Loucy (cell line): Measurements from ENCODE around the gene FNDC7.

Experiments used
- H2AFZ ChIP-seq: fragments of 200-600 bp; sonication (generic); 2 replicates; pipeline ENCODE4 v1.6.0; 2016; ENCODE audit warnings: antibody characterized with exemption, mild to moderate bottlenecking, low read length, moderate library complexity
- H3F3A ChIP-seq: fragments of 200-600 bp; 2 replicates; pipeline ENCODE4 v1.6.0; 2016; ENCODE audit warnings: antibody characterized with exemption, low read depth, mild to moderate bottlenecking
- H3K27me3 ChIP-seq: fragments of 200-600 bp; sonication (generic); 2 replicates; pipeline ENCODE4 v1.6.1; 2014; ENCODE audit warnings: low read length, mild to moderate bottlenecking; ENCODE audit not compliant: insufficient read depth, poor library complexity, severe bottlenecking
- H3K36me3 ChIP-seq: fragments of 200-600 bp; sonication (generic); 2 replicates; pipeline ENCODE4 v1.6.1; 2016; ENCODE audit warnings: low read length; ENCODE audit not compliant: insufficient read depth
- H3K4me1 ChIP-seq: fragments of 200-600 bp; sonication (generic); 2 replicates; pipeline ENCODE4 v1.5.1; 2014; ENCODE audit warnings: low read length, mild to moderate bottlenecking; ENCODE audit not compliant: insufficient read depth, poor library complexity, severe bottlenecking
- H3K4me2 ChIP-seq: fragments of 200-600 bp; sonication (generic); 2 replicates; pipeline ENCODE4 v1.6.0; 2014; ENCODE audit warnings: antibody characterized with exemption, low read length, low read depth, mild to moderate bottlenecking; ENCODE audit not compliant: poor library complexity, severe bottlenecking
- H3K4me3 ChIP-seq: fragments of 200-600 bp; sonication (generic); 2 replicates; pipeline ENCODE4 v1.5.1; 2014; ENCODE audit warnings: low read length, mild to moderate bottlenecking, mixed read lengths; ENCODE audit not compliant: poor library complexity, severe bottlenecking
- H3K79me2 ChIP-seq: fragments of 200-600 bp; sonication (generic); 2 replicates; pipeline ENCODE4 v1.6.1; 2014; ENCODE audit warnings: low read length; ENCODE audit not compliant: insufficient read depth
- H3K9ac ChIP-seq: fragments of 200-600 bp; sonication (generic); 2 replicates; pipeline ENCODE4 v1.6.0; 2014; ENCODE audit warnings: mild to moderate bottlenecking, low read depth, low read length, moderate library complexity; ENCODE audit not compliant: poor library complexity, severe bottlenecking
- H3K9me2 ChIP-seq: fragments of 200-600 bp; sonication (generic); replicated peaks from 2 replicates; pipeline ENCODE4 v1.6.1; 2016; ENCODE audit warnings: low read depth, low read length, mixed read lengths
- H3K9me3 ChIP-seq: fragments of 200-600 bp; sonication (generic); 2 replicates; pipeline ENCODE4 v1.6.1; 2014; ENCODE audit warnings: mild to moderate bottlenecking, antibody characterized with exemption, low read length, low read depth; ENCODE audit not compliant: insufficient read depth
- H4K20me1 ChIP-seq: fragments of 200-600 bp; sonication (generic); 2 replicates; pipeline ENCODE4 v1.6.0; 2014; ENCODE audit warnings: antibody characterized with exemption, low read length, mild to moderate bottlenecking; ENCODE audit not compliant: insufficient read depth, poor library complexity, severe bottlenecking
- CTCF ChIP-seq: fragments of 200-600 bp; sonication (generic); conservative IDR thresholded peaks from 2 replicates; pipeline ENCODE4 v1.5.1; 2014; ENCODE audit warnings: mild to moderate bottlenecking, antibody characterized with exemption, low read length
- EZH2phosphoT487 ChIP-seq: fragments of 200-600 bp; IDR thresholded peaks from 2 replicates; pipeline ENCODE4 v1.6.1; 2018; ENCODE audit warnings: antibody characterized with exemption, mild to moderate bottlenecking, moderate library complexity, borderline replicate concordance

FNDC7 gene

GRCh38 chr1:108719656-108720435, 7.1 kb downstream of the FNDC7 start:
- Histone ChIP-seq H3K4me3 (no peak overlapping the region), H3K9me2 (no peaks in the 10 kb centered on the region), H4K20me1 (no peaks in the 10 kb centered on the region), H2AFZ (no peak overlapping the region), H3K27me3 (no peaks in the 10 kb centered on the region), H3K4me2 (no peak overlapping the region), H3F3A (no peaks in the 10 kb centered on the region), H3K4me1 (no peaks in the 10 kb centered on the region), H3K9ac (no peak overlapping the region), H3K9me3 (no peaks in the 10 kb centered on the region), H3K36me3 (no peaks in the 10 kb centered on the region), H3K79me2 (no peaks in the 10 kb centered on the region)
- TF ChIP-seq EZH2phosphoT487, result no peak
- TF ChIP-seq CTCF, result no peak

GRCh38 chr1:108722292-108722691, 9.6 kb downstream of the FNDC7 start:
- Histone ChIP-seq H2AFZ (no peak overlapping the region), H3K4me2 (no peak overlapping the region), H3K9me3 (no peaks in the 10 kb centered on the region), H3K4me3 (no peak overlapping the region), H3K27me3 (no peaks in the 10 kb centered on the region), H3F3A (no peaks in the 10 kb centered on the region), H3K9me2 (no peaks in the 10 kb centered on the region), H3K9ac (no peak overlapping the region), H4K20me1 (no peaks in the 10 kb centered on the region), H3K36me3 (no peaks in the 10 kb centered on the region), H3K79me2 (no peaks in the 10 kb centered on the region), H3K4me1 (no peaks in the 10 kb centered on the region)
- TF ChIP-seq CTCF (no peak), EZH2phosphoT487 (no peak)

GRCh38 chr1:108725906-108726305, 13.2 kb downstream of the FNDC7 start:
- Histone ChIP-seq H3K79me2 (no peaks in the 10 kb centered on the region), H3K27me3 (no peaks in the 10 kb centered on the region), H3K4me3 (no peak overlapping the region), H3F3A (no peaks in the 10 kb centered on the region), H2AFZ (no peak overlapping the region), H3K9me2 (no peaks in the 10 kb centered on the region), H3K4me2 (no peak overlapping the region), H3K9ac (no peak overlapping the region), H3K36me3 (no peaks in the 10 kb centered on the region), H4K20me1 (no peaks in the 10 kb centered on the region), H3K9me3 (no peaks in the 10 kb centered on the region), H3K4me1 (no peaks in the 10 kb centered on the region)
- TF ChIP-seq CTCF (no peak), EZH2phosphoT487 (no peak)
